ENCODE data around the gene PTPRG. TPM values are rescaled to one million over a fixed set of nuclear protein-coding genes. Genes with fewer than 3 reads are reported as not detected.

Gene PTPRG
- total RNA-seq, 2 donors from 2014 or later, result 23.9 to 31.6 TPM

DNA sequence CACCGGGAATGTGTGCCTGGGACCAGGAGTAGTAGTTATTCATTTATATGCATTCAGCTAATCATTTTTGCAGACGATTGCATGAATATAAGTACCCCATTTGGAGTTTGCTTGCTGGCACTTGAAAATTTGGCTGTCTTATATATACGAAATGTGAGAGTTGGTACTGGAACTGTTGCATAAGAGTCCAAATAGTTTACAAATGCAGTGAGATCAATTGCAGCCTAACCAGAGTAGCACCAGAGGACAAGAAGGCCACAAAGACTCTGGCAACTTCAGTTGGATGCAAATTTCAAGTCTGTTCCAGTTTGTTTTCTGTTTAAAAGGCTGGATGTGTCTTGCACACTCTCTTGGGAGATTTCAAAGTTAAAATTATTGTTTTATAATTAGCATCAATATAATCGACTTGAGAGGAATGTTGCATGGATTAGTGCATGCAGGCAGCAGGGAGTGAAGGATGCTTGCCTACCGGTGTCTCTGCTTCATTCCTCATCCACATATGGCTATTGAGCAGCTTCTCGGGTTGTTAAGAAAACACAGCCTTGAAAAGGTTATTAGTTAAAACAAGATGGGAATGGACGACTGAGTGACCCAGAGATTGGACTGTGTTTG lies 213.0 kb downstream of the PTPRG start:
- TF ChIP-seq POLR2A (IDR thresholded peaks at IDR 0.05), result no peak
- TF ChIP-seq, protein P1, sequence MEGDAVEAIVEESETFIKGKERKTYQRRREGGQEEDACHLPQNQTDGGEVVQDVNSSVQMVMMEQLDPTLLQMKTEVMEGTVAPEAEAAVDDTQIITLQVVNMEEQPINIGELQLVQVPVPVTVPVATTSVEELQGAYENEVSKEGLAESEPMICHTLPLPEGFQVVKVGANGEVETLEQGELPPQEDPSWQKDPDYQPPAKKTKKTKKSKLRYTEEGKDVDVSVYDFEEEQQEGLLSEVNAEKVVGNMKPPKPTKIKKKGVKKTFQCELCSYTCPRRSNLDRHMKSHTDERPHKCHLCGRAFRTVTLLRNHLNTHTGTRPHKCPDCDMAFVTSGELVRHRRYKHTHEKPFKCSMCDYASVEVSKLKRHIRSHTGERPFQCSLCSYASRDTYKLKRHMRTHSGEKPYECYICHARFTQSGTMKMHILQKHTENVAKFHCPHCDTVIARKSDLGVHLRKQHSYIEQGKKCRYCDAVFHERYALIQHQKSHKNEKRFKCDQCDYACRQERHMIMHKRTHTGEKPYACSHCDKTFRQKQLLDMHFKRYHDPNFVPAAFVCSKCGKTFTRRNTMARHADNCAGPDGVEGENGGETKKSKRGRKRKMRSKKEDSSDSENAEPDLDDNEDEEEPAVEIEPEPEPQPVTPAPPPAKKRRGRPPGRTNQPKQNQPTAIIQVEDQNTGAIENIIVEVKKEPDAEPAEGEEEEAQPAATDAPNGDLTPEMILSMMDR (IDR thresholded peaks at IDR 0.05), result no peak
- Histone ChIP-seq H3K9me3 (no peaks in the 10 kb centered on the region), H3K36me3 (replicated peaks in 1 of 2; ENCODE audit: insufficient read depth in 1 of 2, low read depth in 2 of 2) (no peaks in the 10 kb centered on the region), H3K4me3 (no peak overlapping the region), H3K4me1 (no peaks in the 10 kb centered on the region), H3K27me3 (no peaks in the 10 kb centered on the region), H3K27ac (no peak overlapping the region)
- ATAC-seq, result no peak
- WGBS, 2 donors, result 62 to 65% methylated on average over 7 of the region's 7 CpGs
- intact Hi-C loops (cut with DNase I), result no loop called here
- DNase-seq, result no peak

DNA sequence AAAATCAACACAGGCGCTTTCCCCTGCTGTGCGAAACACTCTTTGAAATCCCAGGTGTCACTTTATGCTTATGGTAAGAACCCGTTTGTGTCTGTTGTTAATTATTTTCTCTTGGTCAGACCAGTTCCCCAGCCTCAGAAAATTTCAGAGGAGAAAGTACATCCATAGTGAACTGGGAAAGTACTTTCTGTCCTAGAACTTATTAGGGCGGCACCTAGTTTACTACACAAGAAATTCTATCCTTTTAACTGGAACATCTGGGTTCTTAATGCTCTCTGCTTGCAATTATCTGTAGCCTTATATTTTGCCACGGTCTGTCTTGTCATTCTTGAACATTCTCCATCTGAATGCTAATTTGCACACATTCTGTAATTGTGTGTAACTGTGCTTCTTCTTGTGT lies 215.0 kb downstream of the PTPRG start:
- Histone ChIP-seq H3K4me1 (no peaks in the 10 kb centered on the region), H3K27ac (no peak overlapping the region), H3K4me3 (no peak overlapping the region), H3K9me3 (no peaks in the 10 kb centered on the region), H3K27me3 (no peaks in the 10 kb centered on the region), H3K36me3 (replicated peaks in 1 of 2; ENCODE audit: insufficient read depth in 1 of 2, low read depth in 2 of 2) (no peaks in the 10 kb centered on the region)
- intact Hi-C loops (cut with DNase I), result no loop called here
- no peak for DNase-seq
- WGBS, 2 donors, result 70 to 75% methylated on average over 5 of the region's 5 CpGs
- TF ChIP-seq, protein P1 (IDR thresholded peaks at IDR 0.05), result no peak
- no peak for TF ChIP-seq POLR2A (IDR thresholded peaks at IDR 0.05)
- ATAC-seq, result no peak

DNA sequence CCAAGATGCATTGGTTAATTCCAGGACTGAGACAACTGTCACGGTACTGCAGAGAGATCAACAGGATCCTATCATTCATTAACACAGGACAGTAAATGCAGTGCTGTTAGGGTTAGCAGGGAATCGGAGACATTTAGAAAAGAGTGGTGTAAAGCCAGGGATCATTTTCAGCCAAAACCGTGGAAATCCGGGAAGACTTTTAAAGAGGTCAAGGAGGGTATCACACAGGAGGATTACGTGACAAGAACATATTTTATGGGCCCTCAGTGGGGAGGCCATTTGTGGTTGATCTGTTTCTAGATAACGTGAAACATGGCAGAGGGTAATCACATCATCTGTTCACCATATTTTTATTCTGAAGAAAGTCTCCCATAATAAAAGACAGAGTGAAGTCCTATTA lies 216.1 kb downstream of the PTPRG start:
- no peaks in the 10 kb centered on the region for H3K4me1 ChIP-seq
- intact Hi-C loops (cut with DNase I), result no loop called here
- WGBS, 2 donors, result 83 to 89% methylated on average over 6 of the region's 6 CpGs
- no peaks in the 10 kb centered on the region for H3K9me3 ChIP-seq
- no peak for ATAC-seq
- no peaks in the 10 kb centered on the region for H3K27me3 ChIP-seq
- H3K36me3 ChIP-seq (replicated peaks in 1 of 2; ENCODE audit: insufficient read depth in 1 of 2, low read depth in 2 of 2), result no peaks in the 10 kb centered on the region
- TF ChIP-seq POLR2A (IDR thresholded peaks at IDR 0.05), result no peak
- TF ChIP-seq, protein P1 (IDR thresholded peaks at IDR 0.05), result no peak
- H3K27ac ChIP-seq, result no peak overlapping the region
- H3K4me3 ChIP-seq, result no peak overlapping the region
- DNase-seq, result no peak

DNA sequence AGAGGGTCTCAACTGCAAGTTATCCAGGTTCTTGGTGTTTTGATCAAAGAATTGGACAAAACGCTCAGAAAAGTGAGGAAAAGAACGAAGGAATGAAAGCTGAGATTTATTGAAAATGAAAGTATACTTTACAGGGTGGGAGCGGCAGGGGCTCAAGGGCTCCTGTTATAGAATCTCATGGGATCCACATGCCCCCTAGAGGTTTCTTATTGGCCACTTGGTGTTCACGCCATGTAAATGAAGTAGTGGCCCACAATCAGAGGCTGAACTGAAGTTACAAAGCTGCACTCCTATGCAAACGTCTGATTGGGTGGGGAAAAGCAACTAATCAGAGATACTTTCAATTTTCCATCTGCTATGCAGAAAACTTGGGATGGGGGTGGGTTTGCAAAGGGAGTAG lies 216.7 kb downstream of the PTPRG start:
- WGBS, 2 donors, result 80 to 82% methylated on average over 5 of the region's 5 CpGs
- TF ChIP-seq, protein P1 (IDR thresholded peaks at IDR 0.05), result no peak
- no peaks in the 10 kb centered on the region for H3K9me3 ChIP-seq
- intact Hi-C loops (cut with DNase I), result no loop called here
- DNase-seq, result no peak
- no peak overlapping the region for H3K4me3 ChIP-seq
- no peaks in the 10 kb centered on the region for H3K27me3 ChIP-seq
- no peak overlapping the region for H3K27ac ChIP-seq
- no peaks in the 10 kb centered on the region for H3K4me1 ChIP-seq
- H3K36me3 ChIP-seq (replicated peaks in 1 of 2; ENCODE audit: insufficient read depth in 1 of 2, low read depth in 2 of 2), result no peaks in the 10 kb centered on the region
- ATAC-seq, result no peak

DNA sequence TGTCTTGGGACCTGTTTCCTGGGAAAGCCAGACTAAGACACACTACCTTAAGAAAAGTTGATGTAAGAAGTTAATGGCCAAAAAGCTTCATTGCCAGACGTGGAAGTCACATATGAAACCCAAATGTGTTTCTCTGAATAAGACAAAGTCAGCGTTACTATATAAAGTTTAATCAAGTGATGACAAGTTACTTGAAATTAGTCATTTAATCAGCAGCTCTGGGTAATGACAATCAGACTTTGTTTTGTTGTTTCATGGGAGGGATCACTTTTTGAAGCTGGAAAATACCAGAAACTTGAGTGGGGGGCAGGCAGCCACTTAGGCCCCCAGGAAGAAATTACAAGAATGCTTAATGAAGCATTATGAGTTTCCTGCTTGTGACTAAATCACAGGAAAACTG lies 218.6 kb downstream of the PTPRG start:
- intact Hi-C loops (cut with DNase I), result no loop called here
- 62 to 73% methylated on average over 2 of the region's 2 CpGs for WGBS, 2 donors
- H3K4me1 ChIP-seq, result no peaks in the 10 kb centered on the region

More for the DNA sequence above, 218.6 kb downstream of the PTPRG start:
- H3K36me3 ChIP-seq (replicated peaks in 1 of 2; ENCODE audit: insufficient read depth in 1 of 2, low read depth in 2 of 2), result no peaks in the 10 kb centered on the region
- H3K27me3 ChIP-seq, result no peaks in the 10 kb centered on the region
- H3K4me3 ChIP-seq, result no peak overlapping the region
- ATAC-seq (no peak), DNase-seq (no peak)
- no peaks in the 10 kb centered on the region for H3K9me3 ChIP-seq
- no peak overlapping the region for H3K27ac ChIP-seq
- TF ChIP-seq POLR2A (IDR thresholded peaks at IDR 0.05), result no peak
- TF ChIP-seq, protein P1 (IDR thresholded peaks at IDR 0.05), result no peak

All from body of pancreas (tissue), 4 donors.